ENCODE measurements around the gene OARD1. TPM values are rescaled to one million over a fixed set of nuclear protein-coding genes. Genes with fewer than 3 reads are reported as not detected.
"Not testable (repeated sequence)": the region's sequence is repeated elsewhere in the genome, so short reads cannot be mapped to it uniquely, and the experiment has no call there.

Gene OARD1
- total RNA-seq, 1 donor from 2014 or later: 10.2 TPM

DNA sequence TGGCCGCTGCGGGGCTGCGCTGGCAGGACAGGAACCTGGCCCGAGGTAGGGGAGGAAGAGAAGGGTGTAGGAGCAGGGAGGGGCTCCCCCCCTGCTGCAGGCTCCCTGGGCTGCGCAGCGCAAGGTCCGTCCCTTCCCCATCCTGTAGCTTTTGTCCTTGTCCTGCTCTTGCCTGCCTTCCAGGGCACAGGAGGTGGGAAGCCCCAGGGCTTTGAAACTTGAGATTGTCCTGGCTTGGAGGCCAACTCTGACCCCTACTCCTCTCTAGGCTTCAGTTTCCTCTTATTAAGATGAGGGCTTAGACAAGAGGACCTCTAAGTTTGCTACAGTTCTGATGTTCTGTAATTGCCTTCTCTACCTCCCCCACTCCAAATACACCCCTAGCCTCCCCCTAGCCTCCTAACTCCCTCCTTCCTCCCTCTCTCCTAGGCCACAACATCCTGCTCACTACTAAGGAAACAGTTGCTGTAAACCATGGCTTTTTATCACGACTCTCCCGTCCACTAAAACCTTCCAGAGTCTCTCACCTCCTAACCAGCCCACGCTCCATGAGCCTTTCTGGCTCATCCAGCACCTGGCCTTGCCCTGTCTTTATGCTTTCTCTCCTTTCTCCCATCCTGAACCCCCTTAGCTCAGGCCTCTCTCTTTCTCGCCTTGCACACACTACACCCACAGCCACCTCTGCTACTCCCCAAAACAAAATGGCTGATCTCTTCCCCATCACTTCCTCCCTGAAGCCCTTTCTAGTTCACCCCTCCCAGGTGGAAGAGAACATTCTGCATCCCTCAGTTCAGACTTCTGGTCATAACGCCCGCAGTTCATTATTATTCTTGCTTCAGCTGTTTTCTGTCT is 43.4 kb downstream of the OARD1 start:
- DNase-seq (ENCODE audit: low read depth): no peak

DNA sequence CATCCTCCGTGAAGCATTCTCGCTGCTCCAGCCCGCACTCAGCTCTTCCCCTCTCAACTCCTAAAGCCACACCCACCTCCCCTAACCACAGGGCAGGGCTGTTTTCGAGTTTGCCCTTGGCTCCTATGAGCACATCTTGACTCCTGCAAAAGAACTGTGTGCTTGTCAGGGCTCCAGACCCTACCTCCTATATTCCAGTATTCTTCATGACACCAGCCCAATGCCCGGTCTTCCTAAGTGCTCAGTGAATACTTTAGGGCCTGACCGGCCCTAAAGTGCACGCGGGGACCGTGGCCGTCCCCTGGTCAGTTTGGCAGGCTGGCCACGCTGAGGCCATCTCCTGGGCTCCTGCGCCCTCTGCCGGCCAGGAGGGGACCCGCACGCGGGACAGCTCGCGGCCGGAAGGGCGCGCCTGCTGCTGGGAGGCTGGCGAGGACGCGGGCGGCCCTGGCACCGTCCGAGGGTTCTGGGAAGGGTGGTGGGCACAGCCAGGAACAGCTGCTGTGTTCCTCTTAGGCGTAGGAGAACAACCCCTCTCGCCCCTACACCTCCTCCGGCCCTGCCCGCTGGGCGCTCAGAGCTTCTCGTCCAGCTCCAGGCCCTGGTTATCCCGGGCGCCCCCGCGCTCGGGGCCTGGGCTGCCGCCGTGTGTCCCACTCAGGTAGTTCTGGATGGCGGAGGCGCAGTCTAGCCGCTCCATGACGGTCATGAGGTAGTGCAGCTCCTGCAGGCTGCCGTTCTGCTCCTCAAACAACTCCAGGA is 44.2 kb downstream of the OARD1 start:
- peak; percentile 80 for DNase-seq (ENCODE audit: low read depth)

DNA sequence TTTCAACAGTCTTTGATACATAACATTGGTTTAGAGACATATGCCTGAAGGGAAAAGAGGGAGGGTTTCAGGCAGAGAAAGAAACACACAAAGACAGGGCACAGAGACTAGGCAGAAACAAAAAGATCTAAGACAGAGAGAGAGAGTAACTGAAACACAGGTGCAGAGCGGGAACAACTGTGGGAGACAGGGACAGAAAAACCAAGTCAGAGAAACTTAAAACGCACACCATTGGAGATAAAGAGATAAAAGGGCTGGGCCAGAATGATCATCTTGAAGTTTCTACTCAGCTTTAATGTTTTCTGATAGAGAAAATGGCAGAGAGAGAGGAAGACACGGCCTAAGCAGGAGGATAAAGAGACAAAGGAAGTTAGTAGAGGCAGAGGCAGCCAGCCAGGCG is 44.9 kb downstream of the OARD1 start:
- no peak for DNase-seq (ENCODE audit: low read depth)

DNA sequence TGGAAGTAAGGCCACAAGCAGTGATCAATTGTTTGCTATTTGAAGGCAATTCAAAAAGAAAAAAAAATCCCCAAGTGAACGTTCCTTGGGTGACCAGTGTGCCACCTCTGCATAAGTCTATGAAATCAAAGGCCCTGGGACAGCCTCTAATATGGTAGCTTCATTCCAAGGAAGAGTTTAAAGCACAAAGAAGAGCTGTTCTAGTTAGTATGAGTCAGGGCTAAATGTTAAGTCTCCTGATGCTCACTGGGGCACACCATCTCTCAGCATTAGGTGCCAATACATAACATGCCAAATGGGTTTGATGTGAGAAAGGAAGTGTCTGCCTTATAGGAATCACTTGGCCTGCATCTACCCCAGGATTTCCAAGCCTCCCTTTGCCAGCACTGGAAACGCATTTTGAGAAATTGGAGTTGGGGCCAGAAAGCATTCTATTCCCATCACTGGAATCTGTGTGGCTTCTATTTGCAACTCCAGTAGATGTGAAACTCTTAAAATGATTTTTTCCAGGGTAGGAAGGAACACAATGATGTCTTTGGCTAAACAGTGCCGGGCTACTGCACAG is 46.1 kb downstream of the OARD1 start:
- DNase-seq (ENCODE audit: low read depth): no peak

DNA sequence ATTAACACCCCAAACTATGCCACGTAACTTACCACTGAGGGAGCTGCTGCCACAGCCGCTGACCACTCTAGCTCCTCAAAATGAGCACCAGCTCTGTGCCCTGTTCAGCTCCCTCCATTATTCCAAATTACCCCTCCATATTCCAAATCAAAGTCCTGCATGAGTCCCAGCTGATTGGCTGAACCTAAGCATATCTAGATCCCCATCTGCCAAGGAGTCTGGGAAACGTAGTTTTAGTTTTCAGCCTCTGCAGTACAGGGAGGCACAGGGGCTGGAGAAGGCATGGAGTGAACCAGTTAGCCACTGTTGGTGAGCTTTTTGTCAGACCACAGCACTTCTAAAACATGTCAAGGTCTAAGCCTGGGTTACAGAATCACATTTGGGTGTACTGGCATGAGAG is 49.0 kb downstream of the OARD1 start:
- no peak for DNase-seq (ENCODE audit: low read depth)

DNA sequence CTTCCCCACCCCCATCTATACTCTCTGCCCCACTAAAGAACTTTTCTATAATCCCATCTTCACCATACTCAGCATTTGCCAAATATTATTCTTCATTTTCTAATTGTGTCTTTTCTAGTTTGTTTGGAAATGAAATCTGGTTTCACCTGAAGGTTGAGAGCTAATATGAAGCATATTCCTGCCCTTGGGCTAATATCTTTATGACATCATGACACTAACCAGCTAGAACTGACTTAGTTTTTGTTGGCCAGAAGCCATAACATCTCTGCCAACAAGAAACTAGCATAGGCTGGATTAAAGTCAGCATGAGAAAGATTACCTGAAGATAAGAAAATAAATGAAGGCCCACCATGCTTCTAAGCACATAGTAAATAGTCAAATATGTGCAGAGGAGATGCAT is 49.9 kb downstream of the OARD1 start:
- DNase-seq (ENCODE audit: low read depth): no peak

DNA sequence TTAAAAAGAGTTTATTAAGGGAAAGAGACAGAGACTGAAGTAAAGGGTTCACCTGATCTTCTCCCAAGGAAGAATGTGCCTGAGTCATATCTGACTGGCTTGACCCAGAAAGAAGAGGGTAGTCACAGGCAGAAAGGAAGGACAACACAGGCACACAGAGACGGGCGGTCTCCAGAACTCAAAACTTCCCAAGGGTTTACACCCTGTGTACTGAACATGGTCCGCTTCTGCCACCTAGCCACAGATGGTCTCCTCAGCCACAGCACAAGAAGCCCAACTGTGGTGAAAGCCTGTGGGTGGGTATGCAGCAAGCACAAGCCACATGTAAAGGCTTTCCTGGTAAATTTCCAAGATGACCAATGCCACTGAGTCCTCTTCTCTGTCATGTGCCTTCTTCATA is 50.3 kb downstream of the OARD1 start:
- DNase-seq (ENCODE audit: low read depth): peak; percentile 71

DNA sequence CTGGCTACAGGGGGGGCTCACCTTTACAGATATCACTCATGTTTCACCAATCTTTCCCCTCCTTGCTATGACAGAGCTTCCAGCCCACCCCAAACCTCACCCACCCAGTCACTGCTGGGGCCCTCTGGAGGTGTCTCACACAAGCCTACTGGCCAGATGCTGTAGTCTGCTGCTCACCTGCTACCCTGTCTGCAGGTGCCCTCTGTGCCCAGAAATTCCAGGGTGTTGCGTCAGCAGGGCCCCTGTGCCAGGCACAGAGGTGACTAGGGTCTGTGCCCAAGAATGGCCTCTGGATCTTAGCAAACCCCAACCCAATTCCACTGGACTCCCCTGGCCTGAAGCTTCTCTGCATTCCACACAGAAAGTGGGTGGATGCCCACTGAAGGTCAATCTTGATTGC is 54.5 kb downstream of the OARD1 start:
- DNase-seq (ENCODE audit: low read depth): no peak

DNA sequence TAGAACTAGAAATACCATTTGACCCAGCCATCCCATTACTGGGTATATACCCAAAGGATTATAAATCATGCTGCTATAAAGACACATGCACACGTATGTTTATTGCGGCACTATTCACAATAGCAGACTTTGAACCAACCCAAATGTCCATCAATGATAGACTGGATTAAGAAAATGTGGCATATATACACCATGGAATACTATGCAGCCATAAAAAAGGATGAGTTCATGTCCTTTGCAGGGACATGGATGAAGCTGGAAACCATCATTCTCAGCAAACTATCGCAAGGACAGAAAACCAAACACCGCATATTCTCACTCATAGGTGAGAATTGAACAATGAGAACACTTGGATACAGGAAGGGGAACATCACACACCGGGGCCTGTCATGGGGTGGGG is 56.3 kb downstream of the OARD1 start:
- not testable (repeated sequence) for DNase-seq (ENCODE audit: low read depth)

DNA sequence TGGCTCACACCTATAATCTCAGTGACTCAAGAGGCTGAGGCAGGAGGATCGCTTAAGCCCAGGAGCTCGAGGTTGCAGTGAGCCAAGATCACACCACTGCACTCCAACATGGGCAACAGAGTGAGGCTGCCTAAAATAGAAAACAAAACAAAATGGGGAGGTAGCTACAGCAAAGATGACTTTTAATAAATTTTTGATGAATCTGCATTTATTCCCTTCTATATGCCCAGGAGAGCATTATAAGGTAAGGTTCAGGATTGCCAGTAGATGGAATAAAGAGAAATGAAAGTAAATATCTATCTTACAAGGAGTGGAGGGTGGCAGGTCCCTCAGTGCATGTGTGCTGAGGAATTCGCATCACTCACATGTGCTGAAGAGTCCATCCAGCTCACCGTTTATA is 57.4 kb downstream of the OARD1 start:
- no peak for DNase-seq (ENCODE audit: low read depth)

Other genes with a start within 250 kb of the OARD1 start
- 2.3 and 2.7 TPM in 2 replicates for gene UNC5CL, start 33.1 kb downstream of the OARD1 start, total RNA-seq
- gene TSPO2, start 29.9 kb downstream of the OARD1 start, total RNA-seq: not detected in 2 replicates
- 110 and 231 TPM in 2 replicates for gene APOBEC2, start 19.2 kb downstream of the OARD1 start, total RNA-seq
- gene NFYA, start 618 bp upstream of the OARD1 start, total RNA-seq: 17.2 and 20.9 TPM in 2 replicates
- not detected in 2 replicates for gene TREML1, start 82.0 kb upstream of the OARD1 start, total RNA-seq
- 0.16 TPM in 1 of 2 replicates, not detected in the other for gene TREM2, start 90.8 kb upstream of the OARD1 start, total RNA-seq
- gene TREML2, start 128.8 kb upstream of the OARD1 start, total RNA-seq: not detected in 2 replicates
- not detected in 2 replicates for gene TREML4, start 156.0 kb upstream of the OARD1 start, total RNA-seq
- gene TREM1, start 214.3 kb upstream of the OARD1 start, total RNA-seq: not detected in 2 replicates